Nephron progenitor cell (in vitro differentiated cells): ENCODE results near the gene RFPL1.

Experiments used
- DNase-seq: peaks from one replicate; pipeline ENCODE4 v3.0.0; 2021
- H3K27ac Mint-ChIP-seq: 2 replicates; pipeline ENCODE4 v1.8.0; 2021; ENCODE audit warnings: mild to moderate bottlenecking, moderate library complexity, mixed read lengths
- H3K27me3 Mint-ChIP-seq: 2 replicates; pipeline ENCODE4 v1.8.0; 2021; ENCODE audit warnings: mild to moderate bottlenecking, low read depth, mixed read lengths; ENCODE audit not compliant: poor library complexity
- H3K36me3 Mint-ChIP-seq: 2 replicates; pipeline ENCODE4 v1.8.0; 2021; ENCODE audit warnings: low read depth, mixed read lengths
- H3K4me1 Mint-ChIP-seq: 2 replicates; pipeline ENCODE4 v1.8.0; 2021; ENCODE audit warnings: mixed read lengths
- H3K4me3 Mint-ChIP-seq: 2 replicates; pipeline ENCODE4 v1.8.0; 2021; ENCODE audit warnings: mild to moderate bottlenecking, moderate library complexity, mixed read lengths
- H3K9me3 Mint-ChIP-seq: 2 replicates; pipeline ENCODE4 v1.8.0; 2021; ENCODE audit warnings: mild to moderate bottlenecking, moderate library complexity, mixed read lengths
- CTCF ChIP-seq: fragments of 200-600 bp; sonication (generic); IDR thresholded peaks from 2 replicates; pipeline ENCODE4 v1.5.0; 2021; ENCODE audit warnings: antibody characterized with exemption

RFPL1 gene

DNA sequence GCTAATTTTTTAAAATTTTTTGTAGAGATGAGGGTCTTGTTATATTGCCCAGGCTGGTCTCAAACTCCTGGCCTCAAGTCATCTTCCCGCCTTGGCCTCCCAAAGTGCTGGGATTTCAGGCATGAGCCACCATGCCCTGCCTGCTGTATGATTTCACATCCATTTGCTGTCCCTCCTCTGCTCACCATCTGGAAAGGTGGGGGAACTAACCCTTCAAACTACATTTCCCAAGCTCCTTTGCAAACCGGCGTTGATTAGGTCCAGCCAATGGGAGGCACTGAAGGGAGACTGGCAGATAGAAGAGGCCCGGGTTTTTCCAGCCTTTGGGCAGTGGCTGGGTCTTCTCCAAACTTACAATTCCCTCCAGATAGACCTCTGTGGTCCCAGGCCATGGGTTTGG lies 19.3 kb downstream of the RFPL1 start:
- peak overlapping the region; percentile 68 for H3K4me3 Mint-ChIP-seq
- TF ChIP-seq CTCF, result no peak
- peak; percentile 38 for DNase-seq

DNA sequence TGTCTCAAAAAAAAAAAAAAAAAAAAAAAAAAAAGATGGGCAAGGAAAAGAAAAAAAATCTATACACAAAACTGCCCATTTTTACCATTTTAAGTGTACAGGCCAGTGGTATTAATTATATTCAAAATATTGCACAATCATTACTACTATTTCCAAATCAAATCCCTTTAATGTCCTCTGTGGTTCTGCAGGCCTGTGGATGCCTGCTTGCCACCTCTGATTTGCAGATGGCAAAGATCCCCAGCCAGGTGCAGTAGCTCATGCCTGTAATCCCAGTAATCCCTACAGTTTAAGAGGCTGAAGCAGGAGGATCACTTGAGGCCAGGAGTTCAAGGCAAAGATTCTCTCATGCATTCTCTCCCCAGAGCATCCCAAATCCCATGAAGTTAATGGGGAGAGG lies 20.2 kb downstream of the RFPL1 start:
- no peak for DNase-seq
- Mint-ChIP-seq H3K4me1 (peaks cover 38% of the 10 kb centered on the region), H3K4me3 (no peak overlapping the region), H3K27ac (no peak overlapping the region), H3K9me3 (no peaks in the 10 kb centered on the region), H3K27me3 (no peaks in the 10 kb centered on the region), H3K36me3 (no peaks in the 10 kb centered on the region)
- no peak for TF ChIP-seq CTCF

More for the DNA sequence above, 19.3 kb downstream of the RFPL1 start:
- Mint-ChIP-seq H3K9me3 (no peaks in the 10 kb centered on the region), H3K27me3 (no peaks in the 10 kb centered on the region), H3K36me3 (no peaks in the 10 kb centered on the region), H3K4me1 (peaks cover 36% of the 10 kb centered on the region), H3K27ac (peak overlapping the region; percentile 97)

- TF ChIP-seq CTCF, result no peak
- Mint-ChIP-seq H3K27me3 (peaks cover 2% of the 10 kb centered on the region), H3K4me1 (peaks cover 36% of the 10 kb centered on the region), H3K27ac (no peak overlapping the region), H3K36me3 (no peaks in the 10 kb centered on the region), H3K4me3 (no peak overlapping the region), H3K9me3 (no peaks in the 10 kb centered on the region)
- DNase-seq, result no peak
Measured at GRCh38 chr22:29459773-29460172, 21.4 kb downstream of the RFPL1 start.

DNA sequence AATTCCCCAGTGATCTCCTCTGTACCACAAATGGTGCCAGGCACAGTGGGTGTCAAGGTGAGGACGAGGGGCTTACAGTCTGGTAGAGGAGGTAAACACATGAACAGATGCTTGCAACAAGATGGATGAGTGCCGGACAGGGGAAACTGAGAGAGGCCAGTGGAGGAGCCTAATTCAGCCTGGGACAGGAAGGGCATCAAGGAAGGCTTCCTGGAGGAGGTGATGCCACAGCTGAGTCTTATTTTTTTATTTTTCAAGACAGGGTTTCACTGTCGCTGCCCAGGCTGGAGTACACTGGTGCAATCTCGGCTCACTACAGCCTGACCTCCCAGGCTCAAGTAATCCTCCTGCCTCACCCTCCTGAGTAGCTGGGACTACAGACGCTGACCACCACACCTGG lies 22.9 kb downstream of the RFPL1 start:
- Mint-ChIP-seq H3K9me3 (no peaks in the 10 kb centered on the region), H3K4me3 (no peak overlapping the region), H3K4me1 (peaks cover 25% of the 10 kb centered on the region)

DNA sequence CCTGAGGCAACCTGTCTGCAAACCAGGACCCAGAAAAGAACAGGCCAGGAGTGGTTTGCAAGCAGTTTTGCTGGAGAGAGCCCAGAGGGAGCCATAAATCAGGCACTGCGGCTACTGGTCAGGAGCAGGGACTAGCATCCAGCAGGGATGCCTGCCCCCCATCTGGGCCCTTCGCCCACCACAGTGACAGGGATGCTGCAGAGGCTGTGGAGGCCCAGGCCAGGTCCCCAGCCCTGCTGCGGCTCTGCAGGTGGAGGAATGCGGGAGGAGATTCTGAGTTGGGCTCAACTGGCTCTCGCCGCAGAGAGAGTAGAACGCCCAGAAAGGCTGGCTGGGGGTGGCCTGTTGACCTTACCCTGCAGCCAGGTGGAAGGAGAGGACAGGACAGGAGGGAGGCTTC lies 25.2 kb downstream of the RFPL1 start:
- Mint-ChIP-seq H3K4me1 (peaks cover 6% of the 10 kb centered on the region), H3K4me3 (no peak overlapping the region), H3K9me3 (no peaks in the 10 kb centered on the region), H3K27ac (no peak overlapping the region), H3K27me3 (peaks cover 37% of the 10 kb centered on the region), H3K36me3 (no peaks in the 10 kb centered on the region)
- peak; percentile 35 for DNase-seq
- TF ChIP-seq CTCF, result no peak

More for the DNA sequence above, 22.9 kb downstream of the RFPL1 start:
- H3K27me3 Mint-ChIP-seq, result peaks cover 15% of the 10 kb centered on the region
- H3K27ac Mint-ChIP-seq, result peak overlapping the region; percentile 92
- no peak for DNase-seq
- no peaks in the 10 kb centered on the region for H3K36me3 Mint-ChIP-seq
- no peak for TF ChIP-seq CTCF

- Mint-ChIP-seq H3K36me3 (no peaks in the 10 kb centered on the region), H3K9me3 (no peaks in the 10 kb centered on the region), H3K4me1 (peaks cover 6% of the 10 kb centered on the region), H3K4me3 (no peak overlapping the region), H3K27me3 (peaks cover 47% of the 10 kb centered on the region), H3K27ac (no peak overlapping the region)
- DNase-seq, result no peak
- TF ChIP-seq CTCF, result no peak
Measured at GRCh38 chr22:29464581-29464980, 26.2 kb downstream of the RFPL1 start.
